WTC11 (cell line): ENCODE measurements around the gene TCEANC2.

Experiments used
- ATF6 ChIP-seq: sonication (generic); formaldehyde crosslinking; IDR thresholded peaks from 2 replicates; pipeline ENCODE4 v1.8.1; 2023; ENCODE audit warnings: mild to moderate bottlenecking, missing genetic modification reagents
- CTCF ChIP-seq: fragments of 200-600 bp; IDR thresholded peaks from 2 replicates; pipeline ENCODE4 v1.8.0; 2022; ENCODE audit warnings: antibody characterized with exemption
- MLX ChIP-seq: sonication (generic); formaldehyde crosslinking; IDR thresholded peaks from 2 replicates; pipeline ENCODE4 v1.8.1; 2023; ENCODE audit warnings: mild to moderate bottlenecking, missing genetic modification reagents, moderate library complexity
- SP1 ChIP-seq: sonication (generic); formaldehyde crosslinking; conservative IDR thresholded peaks from 2 replicates; pipeline ENCODE4 v1.8.1; 2022; ENCODE audit warnings: missing genetic modification reagents
- ZNF317 ChIP-seq: sonication (generic); formaldehyde crosslinking; IDR thresholded peaks from 2 replicates; pipeline ENCODE4 v1.8.1; 2023; ENCODE audit warnings: low read depth, mild to moderate bottlenecking, moderate library complexity, missing genetic modification reagents, borderline replicate concordance

- TF ChIP-seq SP1 (CRISPR knock-in tag) = no peak
- no peak for TF ChIP-seq CTCF
- no peak for TF ChIP-seq MLX (CRISPR knock-in tag)
- TF ChIP-seq ZNF317 (CRISPR knock-in tag) = no peak
- TF ChIP-seq ATF6 (CRISPR knock-in tag) = no peak
These were observed 79.1 kb downstream of the TCEANC2 start for GRCh38 chr1:54132495-54132894.
